Common myeloid progenitor, CD34-positive (primary cell): Measurements from ENCODE around the gene REG1B.
"Not testable (repeated sequence)": the region's sequence is repeated elsewhere in the genome, so short reads cannot be mapped to it uniquely, and the experiment has no call there.

Source experiments
- CTCF ChIA-PET: fragments of 350-600 bp; sonication (Branson Sonifier 250); formaldehyde crosslinking; loops from one replicate; lab custom pipeline; 2021; ENCODE audit warnings: antibody characterized with exemption; lab: Charles Lee
- POLR2A ChIA-PET: fragments of 350-600 bp; sonication (Branson Sonifier 250); formaldehyde crosslinking; loops from one replicate; lab custom pipeline; 2021; ENCODE audit warnings: antibody characterized with exemption; lab: Charles Lee
- DNase-seq, 3 donors: peaks; one replicate each; pipeline versions ENCODE4 v3.0.0 to v3.0.0-alpha.2; 2013
- H3K27ac ChIP-seq, 2 experiments: 1 replicate in 1 of 2; 2 replicates in 1 of 2; pipeline ENCODE4 v1.7.0; 2013; ENCODE audit warnings: inconsistent platforms in 2 of 2, low read length in 2 of 2, mild to moderate bottlenecking in 2 of 2, low read depth in 1 of 2, moderate library complexity in 1 of 2; ENCODE audit not compliant: severe bottlenecking in 2 of 2, insufficient read depth in 1 of 2, poor library complexity in 1 of 2
- H3K27me3 ChIP-seq, 5 experiments: replicated peaks in 2 of 5; 1 replicate in 3 of 5; 2 replicates in 2 of 5; pipeline versions ENCODE4 v1.6.1 to v1.7.0; 2013; ENCODE audit warnings: low read length in 4 of 5, mild to moderate bottlenecking in 2 of 5, moderate library complexity in 2 of 5, inconsistent platforms in 1 of 5; ENCODE audit not compliant: insufficient read depth in 5 of 5, control insufficient read depth in 4 of 5
- H3K36me3 ChIP-seq, 4 experiments: 1 replicate in 2 of 4; 2 replicates in 2 of 4; pipeline versions ENCODE4 v1.6.1 to v1.7.0; 2013; ENCODE audit warnings: low read length in 3 of 4, control low read depth in 1 of 4, mild to moderate bottlenecking in 1 of 4; ENCODE audit not compliant: control insufficient read depth in 4 of 4, insufficient read depth in 4 of 4
- H3K4me1 ChIP-seq, 4 experiments: 1 replicate in 3 of 4; 2 replicates in 1 of 4; pipeline versions ENCODE4 v1.6.1 to v1.7.1; 2013; ENCODE audit warnings: low read length in 3 of 4, mild to moderate bottlenecking in 3 of 4, control low read depth in 1 of 4, inconsistent platforms in 1 of 4, moderate library complexity in 1 of 4; ENCODE audit not compliant: control insufficient read depth in 4 of 4, insufficient read depth in 4 of 4; ENCODE audit errors: control extremely low read depth in 1 of 4
- H3K4me3 ChIP-seq, 7 experiments: 1 replicate in 4 of 7; 2 replicates in 3 of 7; pipeline versions ENCODE4 v1.5.1 to v1.7.0; 2013; ENCODE audit warnings: mild to moderate bottlenecking in 7 of 7, low read length in 6 of 7, moderate library complexity in 6 of 7, inconsistent platforms in 2 of 7, low read depth in 2 of 7, control low read depth in 1 of 7; ENCODE audit not compliant: insufficient read depth in 4 of 7, control insufficient read depth in 1 of 7; ENCODE audit errors: extremely low read depth in 1 of 7
- H3K9me3 ChIP-seq, 5 experiments: 1 replicate in 4 of 5; 2 replicates in 1 of 5; pipeline versions ENCODE4 v1.6.1 to v1.7.1; 2013; ENCODE audit warnings: low read length in 4 of 5, mild to moderate bottlenecking in 2 of 5, inconsistent platforms in 1 of 5, low read depth in 1 of 5, moderate library complexity in 1 of 5; ENCODE audit not compliant: control insufficient read depth in 4 of 5, insufficient read depth in 2 of 5; ENCODE audit errors: control extremely low read depth in 1 of 5
- WGBS: methylation state at CpG from one replicate; pipeline ENCODE4 v1.1.5; 2013; ENCODE audit not compliant: insufficient coverage; 5-methylcytosine and 5-hydroxymethylcytosine counted together

REG1B gene

DNA sequence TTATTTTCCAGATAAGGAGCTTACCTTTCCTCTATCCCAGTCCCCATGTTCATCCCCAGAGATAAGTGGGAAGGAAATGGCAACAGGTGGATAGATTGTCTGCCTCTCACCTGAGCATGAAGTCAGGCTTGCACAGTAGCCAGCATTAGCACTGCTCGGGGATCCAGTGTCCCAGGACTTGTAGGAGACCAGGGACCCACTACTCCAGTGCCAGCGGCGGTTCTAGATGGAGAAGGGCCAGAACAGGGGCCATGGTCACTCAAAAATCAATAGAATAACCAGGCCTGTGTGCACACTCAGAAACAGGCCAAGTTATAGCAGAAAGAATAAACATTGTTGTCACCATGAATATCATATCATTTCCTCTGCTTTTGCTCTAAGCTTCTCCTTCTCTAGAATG is 2.4 kb downstream of the REG1B start:
- no peaks in the 10 kb centered on the region for H3K9me3 ChIP-seq
- H3K36me3 ChIP-seq: no peaks in the 10 kb centered on the region
- DNase-seq: no peak
- CTCF ChIA-PET: no interaction called here
- H3K27ac ChIP-seq: no peak overlapping the region
- no peak overlapping the region for H3K4me3 ChIP-seq
- WGBS: 97% methylated on average over 3 of the region's 3 CpGs
- peaks cover 0 to 27% (median 15%) of the 10 kb centered on the region in 4 experiments for H3K4me1 ChIP-seq
- no peaks in the 10 kb centered on the region for H3K27me3 ChIP-seq
- POLR2A ChIA-PET: no interaction called here

DNA sequence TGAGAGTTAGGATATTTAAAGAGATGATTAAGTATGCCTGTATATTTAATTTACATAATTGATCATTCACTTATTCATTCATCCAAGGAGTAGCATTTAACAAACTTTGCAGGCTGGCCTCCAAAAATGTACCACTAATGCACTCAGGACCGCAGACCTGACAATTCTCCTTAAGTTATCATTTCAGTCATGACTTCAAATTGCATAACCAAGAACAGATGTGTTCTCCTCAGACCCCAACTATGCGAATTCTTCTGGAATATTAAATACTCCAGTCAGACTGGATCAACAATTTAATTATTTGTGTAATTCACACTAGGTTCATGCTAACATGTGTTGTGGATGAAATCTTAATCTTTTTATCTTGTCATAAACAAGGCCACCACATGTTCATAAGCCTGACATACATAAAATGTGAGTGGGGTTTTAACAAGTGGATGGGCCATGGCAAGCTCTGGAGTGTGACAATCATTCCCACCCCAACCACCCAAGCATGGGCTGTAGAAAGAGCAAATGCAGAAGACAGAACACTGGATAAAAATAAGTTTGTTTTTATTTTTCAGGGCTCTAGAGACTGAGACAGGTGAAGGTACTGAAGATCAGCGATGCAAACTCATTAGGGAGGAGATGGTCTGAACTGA is 3.2 kb downstream of the REG1B start:
- Histone ChIP-seq H3K4me3 (no peak overlapping the region), H3K4me1 (peaks cover 0 to 27% (median 15%) of the 10 kb centered on the region in 4 experiments), H3K9me3 (no peaks in the 10 kb centered on the region), H3K27me3 (no peaks in the 10 kb centered on the region), H3K36me3 (no peaks in the 10 kb centered on the region), H3K27ac (no peak overlapping the region)
- DNase-seq: peak in 2 of 3 donors; percentile 23 to 43
- ChIA-PET POLR2A (no interaction called here), CTCF (no interaction called here)
- 70% methylated on average over 2 of the region's 3 CpGs for WGBS

DNA sequence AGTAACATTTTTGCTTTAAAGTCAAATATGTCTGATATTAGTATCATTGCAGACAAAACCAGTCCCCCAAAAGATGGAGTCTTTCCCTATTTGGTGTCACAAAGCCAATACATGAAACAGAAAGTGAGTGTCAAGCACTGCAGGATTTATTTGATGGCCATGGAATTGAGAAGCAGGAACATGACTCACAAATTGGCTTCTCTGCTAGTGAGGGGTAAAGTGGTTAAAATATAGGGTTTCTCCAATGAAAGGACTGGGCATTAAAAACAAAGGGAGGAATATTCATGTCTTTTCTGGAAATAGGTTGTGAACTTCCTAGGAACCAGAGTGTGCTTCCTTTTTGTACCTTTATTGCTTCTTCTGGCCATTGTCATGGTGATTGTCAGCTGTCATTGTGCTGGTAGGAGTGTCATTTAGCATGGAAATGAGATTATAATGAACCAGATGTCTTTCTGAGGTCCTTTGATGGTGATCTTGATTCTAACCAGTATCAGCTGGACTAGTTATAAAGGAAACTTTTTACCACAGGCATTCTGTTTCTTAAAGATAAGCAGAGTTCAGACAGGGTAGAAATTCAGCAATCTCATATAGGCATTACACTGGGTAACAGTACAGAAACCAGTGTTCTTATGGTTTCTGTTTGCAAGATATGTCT is 4.1 kb downstream of the REG1B start:
- DNase-seq: peak; percentile 76 to 94 (median 87)
- POLR2A ChIA-PET: no interaction called here
- Histone ChIP-seq H3K36me3 (no peaks in the 10 kb centered on the region), H3K9me3 (no peaks in the 10 kb centered on the region), H3K27ac (peak overlapping the region in 1 of 2 experiments; percentile 63), H3K27me3 (no peaks in the 10 kb centered on the region), H3K4me3 (peak overlapping the region in 1 of 7 experiments; percentile 16), H3K4me1 (peaks cover 0 to 27% (median 15%) of the 10 kb centered on the region in 4 experiments)
- CTCF ChIA-PET: no interaction called here

DNA sequence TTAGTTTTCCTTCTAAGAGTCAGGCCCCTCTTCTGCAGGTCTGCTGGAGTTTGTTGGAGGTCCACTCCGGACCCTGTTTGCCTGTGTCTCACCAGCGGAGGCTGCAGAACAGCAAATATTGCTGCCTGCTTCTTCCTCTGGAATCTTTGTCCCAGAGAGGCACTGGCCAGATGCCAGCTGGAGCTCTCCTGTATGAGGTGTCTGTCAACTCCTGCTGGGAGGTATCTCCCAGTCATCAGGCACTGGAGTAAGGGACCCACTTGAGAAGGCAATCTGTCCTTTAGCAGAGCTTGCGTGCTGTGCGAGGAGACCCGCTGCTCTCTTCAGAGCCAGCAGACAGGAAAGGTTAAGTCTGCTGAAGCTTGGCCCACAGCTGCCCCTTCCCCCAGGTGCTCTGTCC is 4.8 kb downstream of the REG1B start:
- WGBS: 97% methylated on average over 5 of the region's 5 CpGs
- ChIA-PET CTCF (no interaction called here), POLR2A (no interaction called here)
- Histone ChIP-seq H3K4me1 (peaks cover 0 to 27% (median 15%) of the 10 kb centered on the region in 4 experiments), H3K36me3 (no peaks in the 10 kb centered on the region), H3K9me3 (no peaks in the 10 kb centered on the region), H3K27me3 (no peaks in the 10 kb centered on the region), H3K4me3 (peak overlapping the region in 1 of 7 experiments; percentile 3), H3K27ac (no peak overlapping the region)
- DNase-seq: peak in 1 of 3 donors; percentile 3

DNA sequence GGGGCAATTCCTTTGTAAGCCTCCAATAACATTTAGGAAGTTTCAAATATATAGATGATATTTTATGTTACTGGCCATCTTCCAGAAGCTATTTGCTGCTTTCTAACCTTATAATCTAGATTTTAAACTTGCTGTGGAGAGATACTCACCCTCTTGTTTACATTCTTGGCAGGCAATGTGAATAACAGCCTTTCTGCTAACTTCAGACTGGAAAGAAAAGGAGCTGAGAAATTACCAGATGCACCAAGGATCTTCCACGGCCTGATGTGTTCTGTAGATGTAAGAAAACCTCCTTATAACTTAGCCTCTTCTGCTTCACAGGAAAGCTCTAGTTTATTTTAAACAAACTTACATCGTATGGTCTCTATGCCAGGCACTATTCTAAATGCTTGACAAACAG is 16.7 kb downstream of the REG1B start:
- H3K27me3 ChIP-seq: no peaks in the 10 kb centered on the region
- CTCF ChIA-PET: interaction anchor here (1.8 kb wide), 1 partner anchor 30 kb away, joined by 5 read pairs; no protein-coding TSS in a partner anchor
- POLR2A ChIA-PET: no interaction called here
- H3K4me1 ChIP-seq: peaks cover 0 to 6% (median 2%) of the 10 kb centered on the region in 4 experiments
- 91% methylated on average over 1 of the region's 2 CpGs for WGBS
- no peak overlapping the region for H3K27ac ChIP-seq
- no peaks in the 10 kb centered on the region for H3K9me3 ChIP-seq
- H3K4me3 ChIP-seq: no peak overlapping the region
- no peaks in the 10 kb centered on the region for H3K36me3 ChIP-seq
- no peak for DNase-seq

DNA sequence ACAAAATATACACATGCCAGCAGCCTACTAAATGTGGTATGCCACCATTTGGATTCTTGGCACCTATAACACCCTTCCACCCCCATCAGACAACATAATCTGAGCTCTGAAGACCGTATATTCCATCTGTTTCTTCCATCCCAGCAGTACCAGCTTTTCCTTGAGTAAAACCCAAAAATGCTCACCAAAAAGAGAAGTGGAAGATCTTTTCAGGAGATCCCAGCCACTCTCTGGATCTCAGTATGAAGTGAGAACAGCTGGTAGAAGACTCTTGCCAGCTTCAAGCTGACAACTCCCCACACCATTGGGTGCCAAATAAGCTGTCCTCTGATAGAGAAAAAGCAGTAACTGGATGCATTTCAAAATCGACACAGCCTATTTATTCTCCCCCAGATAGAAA is 22.6 kb downstream of the REG1B start:
- CTCF ChIA-PET: no interaction called here
- DNase-seq: no peak
- no peaks in the 10 kb centered on the region for H3K27me3 ChIP-seq
- POLR2A ChIA-PET: no interaction called here
- no peaks in the 10 kb centered on the region for H3K9me3 ChIP-seq
- H3K27ac ChIP-seq: no peak overlapping the region
- WGBS: no CpG with 5 or more reads among the region's 2 CpGs
- H3K4me3 ChIP-seq: no peak overlapping the region
- H3K4me1 ChIP-seq: no peaks in the 10 kb centered on the region
- no peaks in the 10 kb centered on the region for H3K36me3 ChIP-seq

DNA sequence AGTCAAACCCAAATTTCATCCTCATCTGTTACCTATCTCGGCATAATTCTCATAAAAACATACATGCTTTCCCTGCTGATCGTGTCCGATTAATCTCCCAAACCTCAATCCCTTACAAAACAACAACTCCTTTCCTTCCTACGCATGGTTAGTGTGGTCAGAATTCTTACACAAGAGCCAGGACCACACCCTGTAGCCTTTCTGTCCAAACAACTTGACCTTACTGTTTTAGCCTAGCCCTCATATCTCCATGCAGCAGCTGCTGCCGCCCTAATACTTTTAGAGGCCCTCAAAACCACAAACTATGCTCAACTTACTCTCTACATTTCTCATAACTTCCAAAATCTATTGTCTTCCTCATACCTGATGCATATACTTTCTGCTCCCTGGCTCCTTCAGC is 33.0 kb downstream of the REG1B start:
- WGBS: 28% methylated on average over 2 of the region's 5 CpGs
- POLR2A ChIA-PET, CTCF ChIA-PET: not testable (repeated sequence)

More for the DNA sequence above, 33.0 kb downstream of the REG1B start:
- H3K36me3 ChIP-seq, H3K27me3 ChIP-seq, H3K9me3 ChIP-seq, H3K27ac ChIP-seq, H3K4me1 ChIP-seq: not testable (repeated sequence)
- peak; percentile 4 to 72 (median 35) for DNase-seq
- peak overlapping the region in 1 of 7 experiments; percentile 23 for H3K4me3 ChIP-seq
